A549 (cell line): ENCODE measurements around the gene TRAPPC12.

Experiments used
- CEBPB ChIP-seq, 2 experiments: fragments of >200 bp in 1 of 2; sonication (Bioruptor Twin) in 1 of 2; formaldehyde crosslinking in 1 of 2; IDR thresholded peaks; 2 replicates each; pipeline ENCODE4 v1.6.1; 2012 to 2016
- CHD2 ChIP-seq: fragments of 150-350 bp; IDR thresholded peaks from 2 replicates; pipeline ENCODE4 v1.6.1; 2014; ENCODE audit warnings: low read length; ENCODE audit not compliant: partially characterized antibody
- CTCF ChIP-seq: fragments of >200 bp; sonication (Bioruptor Twin); formaldehyde crosslinking; IDR thresholded peaks from 3 replicates; pipeline ENCODE4 v1.5.1; 2016
- HDAC2 ChIP-seq: fragments of 200-600 bp; sonication (generic); IDR thresholded peaks from 2 replicates; pipeline ENCODE4 v1.6.1; 2016
- JUN ChIP-seq, 2 experiments: fragments of >200 bp; sonication (Bioruptor Twin); formaldehyde crosslinking; IDR thresholded peaks; 2 replicates in 1 of 2; 3 replicates in 1 of 2; pipeline ENCODE4 v1.6.1; 2016 to 2017
- POLR2A ChIP-seq: IDR thresholded peaks from 2 replicates; pipeline ENCODE4 v1.6.1; 2012; ENCODE audit warnings: mild to moderate bottlenecking, low read length
- SREBF2 ChIP-seq: fragments of 450-650 bp; IDR thresholded peaks from 2 replicates; pipeline ENCODE4 v1.6.1; 2014; ENCODE audit warnings: mild to moderate bottlenecking, moderate library complexity
- ZSCAN20 ChIP-seq: fragments of 250-450 bp; sonication (Bioruptor Pico); IDR thresholded peaks from 2 replicates; pipeline ENCODE4 v1.8.0; 2022; ENCODE audit warnings: mild to moderate bottlenecking, moderate library complexity
- TF ChIP-seq, protein P1 (sequence below): IDR thresholded peaks from 2 replicates; pipeline ENCODE4 v1.6.1; 2012; ENCODE audit warnings: low read depth, borderline replicate concordance
- TF ChIP-seq, protein P2 (sequence below): IDR thresholded peaks from 2 replicates; pipeline ENCODE4 v1.6.1; 2012

DNA sequence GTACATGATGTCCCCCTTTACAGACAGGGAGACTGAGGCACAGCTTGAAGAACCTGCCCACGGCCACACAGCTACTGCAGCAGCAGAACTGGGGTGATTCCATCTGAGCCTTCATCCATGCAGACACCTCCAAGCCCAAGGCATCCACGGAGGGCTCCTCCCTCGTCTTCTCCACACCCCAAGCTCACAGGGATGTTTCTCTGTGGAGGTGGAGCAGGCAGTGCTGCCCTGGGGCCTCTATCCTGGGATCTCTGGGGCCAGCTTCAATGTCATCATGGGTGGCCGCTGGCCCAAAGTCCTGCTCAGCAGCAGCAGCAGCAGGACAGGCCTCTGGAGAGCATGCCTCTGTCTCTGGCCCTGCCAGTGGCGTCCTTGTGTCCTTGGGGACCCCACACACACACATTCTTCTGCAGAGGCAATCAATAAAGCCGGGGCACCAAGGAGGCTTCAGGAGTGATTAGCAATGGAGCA is 108.6 kb downstream of the TRAPPC12 start:
- TF ChIP-seq JUN (IDR thresholded peaks at IDR 0.05), result no peak
- no peak for TF ChIP-seq SREBF2
- TF ChIP-seq CTCF, result no peak
- TF ChIP-seq POLR2A, result no peak
- TF ChIP-seq ZSCAN20 (CRISPR knock-in tag), result no peak
- TF ChIP-seq HDAC2, result no peak
- TF ChIP-seq CHD2, result no peak
- TF ChIP-seq, protein P1, sequence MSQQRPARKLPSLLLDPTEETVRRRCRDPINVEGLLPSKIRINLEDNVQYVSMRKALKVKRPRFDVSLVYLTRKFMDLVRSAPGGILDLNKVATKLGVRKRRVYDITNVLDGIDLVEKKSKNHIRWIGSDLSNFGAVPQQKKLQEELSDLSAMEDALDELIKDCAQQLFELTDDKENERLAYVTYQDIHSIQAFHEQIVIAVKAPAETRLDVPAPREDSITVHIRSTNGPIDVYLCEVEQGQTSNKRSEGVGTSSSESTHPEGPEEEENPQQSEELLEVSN, result no peak
- TF ChIP-seq, protein P2, sequence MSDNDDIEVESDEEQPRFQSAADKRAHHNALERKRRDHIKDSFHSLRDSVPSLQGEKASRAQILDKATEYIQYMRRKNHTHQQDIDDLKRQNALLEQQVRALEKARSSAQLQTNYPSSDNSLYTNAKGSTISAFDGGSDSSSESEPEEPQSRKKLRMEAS, result no peak
- no peak for TF ChIP-seq CEBPB (IDR thresholded peaks at IDR 0.05)
